GM21528 (cell line): ENCODE data around the gene PTRH2.
"Not testable (repeated sequence)": the region's sequence is repeated elsewhere in the genome, so short reads cannot be mapped to it uniquely, and the experiment has no call there.

Experiments used
- ATAC-seq: cut with Tn5 transposase; IDR thresholded peaks from one replicate; pipeline ENCODE4 v1.9.1; 2021; ENCODE audit warnings: mild to moderate bottlenecking, moderate library complexity; ENCODE audit not compliant: unreplicated experiment, low FRiP score

The PTRH2 gene

GRCh38 chr17:59707149-59707970, at the start of gene PTRH2, which contains the start of gene VMP1:
Gene PTRH2, minus strand, starts transcription at chr17:59707430. Its CDS starts 9,452 bp downstream, at chr17:59697978.
Gene VMP1, plus strand, starts transcription at chr17:59707654. Its CDS starts 23,793 bp downstream, at chr17:59731447.
- peak; percentile 94 for ATAC-seq

- no peak for ATAC-seq
Observed at GRCh38 chr17:59756236-59756818, 49.1 kb upstream of the PTRH2 start.

- ATAC-seq = not testable (repeated sequence)
Observed at GRCh38 chr17:59755069-59755468, 47.8 kb upstream of the PTRH2 start.

GRCh38 chr17:59754552-59754951, 47.3 kb upstream of the PTRH2 start:
- no peak for ATAC-seq

- no peak for ATAC-seq
Observed at GRCh38 chr17:59753522-59754467, 46.6 kb upstream of the PTRH2 start.

- no peak for ATAC-seq
Observed at GRCh38 chr17:59752922-59753321, 45.7 kb upstream of the PTRH2 start.

- no peak for ATAC-seq
Observed at GRCh38 chr17:59752446-59752845, 45.2 kb upstream of the PTRH2 start.

- ATAC-seq = no peak
Observed at GRCh38 chr17:59751955-59752413, 44.8 kb upstream of the PTRH2 start.

- no peak for ATAC-seq
Observed at GRCh38 chr17:59748591-59748990, 41.4 kb upstream of the PTRH2 start.

GRCh38 chr17:59746849-59747445, 39.7 kb upstream of the PTRH2 start:
- no peak for ATAC-seq

- ATAC-seq = no peak
Observed at GRCh38 chr17:59745040-59745439, 37.8 kb upstream of the PTRH2 start.

GRCh38 chr17:59743842-59744241, 36.6 kb upstream of the PTRH2 start:
- ATAC-seq = no peak

- no peak for ATAC-seq
Observed at GRCh38 chr17:59737324-59737723, 30.1 kb upstream of the PTRH2 start.

GRCh38 chr17:59734226-59734625, 27.0 kb upstream of the PTRH2 start:
- no peak for ATAC-seq

- no peak for ATAC-seq
Observed at GRCh38 chr17:59733697-59734096, 26.5 kb upstream of the PTRH2 start.

GRCh38 chr17:59730268-59730834, 23.1 kb upstream of the PTRH2 start:
- ATAC-seq = no peak

GRCh38 chr17:59727817-59728533, 20.7 kb upstream of the PTRH2 start:
- ATAC-seq = no peak

- no peak for ATAC-seq
Observed at GRCh38 chr17:59725691-59726090, 18.5 kb upstream of the PTRH2 start.

- ATAC-seq = no peak
Observed at GRCh38 chr17:59723607-59724006, 16.4 kb upstream of the PTRH2 start.
